HG02623 (cell line): Measurements from ENCODE around the gene ST6GAL1.
A peak's percentile ranks its signal among the peaks of the same experiment; 100 is the strongest.

Source experiments
- ATAC-seq: cut with Tn5 transposase; IDR thresholded peaks from one replicate; pipeline ENCODE4 v1.9.1; 2021; ENCODE audit warnings: moderate library complexity; ENCODE audit not compliant: unreplicated experiment

Gene ST6GAL1

GRCh38 chr3:187072102-187072501 lies 141.8 kb downstream of the ST6GAL1 start:
- no peak for ATAC-seq

DNA sequence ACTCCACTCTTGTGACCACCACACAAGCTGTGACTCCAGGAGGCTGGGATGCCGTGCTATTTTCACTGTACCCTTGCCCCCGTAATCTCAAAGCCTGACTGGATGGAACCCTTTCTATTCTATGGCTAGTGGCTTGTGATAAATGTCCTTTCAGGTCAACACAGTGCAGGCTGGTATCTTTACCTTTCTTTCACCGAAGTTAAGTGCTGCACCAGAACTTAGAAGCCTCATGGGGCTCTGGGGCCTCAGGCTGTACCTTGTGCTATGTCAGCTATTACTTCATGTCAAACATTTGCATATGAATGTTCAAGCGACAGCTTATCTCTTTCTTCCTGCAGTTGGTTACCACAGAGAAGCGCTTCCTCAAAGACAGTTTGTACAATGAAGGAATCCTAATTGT lies 142.2 kb downstream of the ST6GAL1 start:
- no peak for ATAC-seq

DNA sequence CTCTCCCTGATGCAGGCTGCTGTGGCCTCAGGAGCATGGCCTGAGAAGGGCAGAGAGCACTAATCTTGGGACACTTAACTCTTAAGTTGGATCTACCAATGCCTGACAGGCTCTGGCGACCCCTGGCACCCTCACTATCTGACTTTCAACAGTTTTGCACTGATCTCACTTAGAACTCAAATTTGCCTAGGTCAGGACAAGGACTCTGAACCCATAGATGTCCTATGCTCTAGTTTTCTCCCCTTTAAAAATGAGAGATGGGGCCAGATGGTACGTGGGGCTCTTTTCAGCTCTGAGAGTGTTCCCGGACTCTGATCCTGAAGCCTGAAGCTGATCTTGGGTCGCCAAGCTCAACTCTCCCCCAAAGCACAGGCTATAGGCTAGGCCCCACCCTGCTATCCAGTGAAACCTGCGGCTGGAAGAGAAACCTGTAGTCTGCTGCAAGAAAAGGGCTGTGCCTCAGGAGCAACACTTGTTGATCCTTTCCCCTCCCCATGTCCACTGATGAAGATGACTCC lies 143.3 kb downstream of the ST6GAL1 start:
- no peak for ATAC-seq

DNA sequence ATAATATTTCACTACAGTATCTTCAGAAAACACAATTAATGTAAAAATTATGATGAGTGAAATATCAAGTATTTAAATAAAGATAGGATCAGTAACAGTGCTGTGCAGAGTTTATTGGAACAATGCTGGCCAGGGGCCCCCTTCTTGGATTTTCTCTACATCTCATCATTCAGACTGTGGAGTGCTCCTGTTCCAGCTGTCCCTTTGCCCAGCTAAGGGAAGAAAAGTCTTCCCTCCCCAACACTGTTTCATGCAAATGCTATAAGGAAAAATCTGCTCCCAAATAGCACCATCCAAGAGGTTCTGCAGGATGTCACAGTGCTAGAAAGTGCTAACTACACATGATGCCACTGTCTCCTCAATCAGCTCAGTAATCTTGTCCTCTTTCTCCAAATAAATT lies 144.5 kb downstream of the ST6GAL1 start:
- no peak for ATAC-seq

DNA sequence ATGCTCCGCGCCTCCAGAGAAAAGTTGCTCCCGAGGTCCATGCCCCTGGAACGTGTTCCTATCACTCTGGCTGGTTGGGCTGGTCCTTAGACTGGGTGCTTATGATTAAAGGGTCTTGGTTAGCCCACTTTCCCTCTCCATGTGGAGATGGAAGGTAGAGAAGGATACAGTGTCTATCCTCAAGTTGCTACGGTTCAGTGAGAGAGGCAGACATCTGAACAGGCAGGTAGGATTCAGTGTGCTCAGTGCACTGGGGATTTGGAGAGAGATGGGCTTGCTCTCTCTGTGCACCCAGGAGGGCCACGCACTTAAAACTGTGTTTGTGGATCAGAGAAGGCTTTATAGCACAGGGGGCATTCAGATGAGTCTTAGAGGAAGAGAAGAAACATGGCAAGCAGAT lies 146.0 kb downstream of the ST6GAL1 start:
- ATAC-seq = no peak

DNA sequence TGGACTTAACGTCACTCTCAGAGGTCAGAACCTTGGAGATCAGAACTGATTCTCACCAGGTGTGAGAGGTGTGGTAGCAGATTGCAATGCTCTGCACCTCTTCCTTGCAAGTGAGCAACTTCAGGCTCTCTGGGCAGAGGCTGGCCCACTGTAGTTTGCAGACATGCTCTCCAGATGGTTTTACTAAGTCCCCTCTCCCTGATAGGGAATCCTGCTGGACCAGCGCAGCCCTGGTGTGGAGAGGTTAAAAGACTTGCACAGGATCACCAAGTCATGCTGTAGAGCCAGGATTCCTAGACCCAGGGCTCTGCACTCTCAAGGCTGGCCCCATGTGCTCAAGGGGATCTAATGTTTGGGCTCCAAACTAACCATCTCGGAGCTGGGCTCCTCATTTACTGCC lies 146.8 kb downstream of the ST6GAL1 start:
- no peak for ATAC-seq

- ATAC-seq = no peak
Observed at GRCh38 chr3:187077537-187077936, 147.2 kb downstream of the ST6GAL1 start.

- no peak for ATAC-seq
Observed at GRCh38 chr3:187079090-187080022, 149.0 kb downstream of the ST6GAL1 start.

GRCh38 chr3:187080799-187081450 lies 150.6 kb downstream of the ST6GAL1 start:
- no peak for ATAC-seq

GRCh38 chr3:187082758-187083375 lies 152.5 kb downstream of the ST6GAL1 start:
- no peak for ATAC-seq

DNA sequence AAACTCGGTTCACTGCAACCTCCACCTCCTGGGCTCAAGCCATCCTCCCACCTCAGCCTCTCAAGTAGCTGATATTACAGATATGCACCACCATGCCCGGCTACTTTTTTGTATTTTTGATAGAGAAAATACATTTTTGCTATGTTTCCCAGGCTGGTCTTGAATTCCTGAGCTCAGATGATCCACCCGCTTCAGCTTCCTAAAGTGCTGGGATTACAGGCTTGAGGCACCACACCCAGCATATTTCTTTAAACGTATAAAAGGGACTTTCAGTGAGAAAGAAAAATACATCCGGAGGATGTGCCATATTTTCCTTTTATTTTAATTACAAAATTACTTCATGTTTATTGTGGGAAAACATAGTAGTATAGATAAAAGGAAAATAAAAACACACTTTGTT lies 153.8 kb downstream of the ST6GAL1 start:
- ATAC-seq = no peak

DNA sequence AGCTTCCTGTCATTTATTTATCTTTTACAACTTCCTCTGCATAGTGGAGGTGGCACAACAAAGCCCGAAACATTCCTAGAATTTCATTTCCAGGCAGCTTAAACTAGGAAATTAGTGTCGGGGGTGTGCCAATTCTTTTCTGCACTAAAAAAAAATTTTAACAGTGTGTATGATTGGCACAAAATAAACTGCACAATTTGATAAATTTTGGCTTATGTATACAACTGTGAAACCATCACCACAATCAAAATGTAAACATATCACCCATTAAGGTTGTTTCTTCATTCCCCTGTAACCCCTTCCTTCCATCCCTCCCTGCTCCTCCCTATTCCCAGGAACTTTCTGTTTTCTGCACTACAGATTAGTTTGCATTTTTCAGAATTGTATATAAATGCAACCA lies 154.3 kb downstream of the ST6GAL1 start:
- no peak for ATAC-seq

DNA sequence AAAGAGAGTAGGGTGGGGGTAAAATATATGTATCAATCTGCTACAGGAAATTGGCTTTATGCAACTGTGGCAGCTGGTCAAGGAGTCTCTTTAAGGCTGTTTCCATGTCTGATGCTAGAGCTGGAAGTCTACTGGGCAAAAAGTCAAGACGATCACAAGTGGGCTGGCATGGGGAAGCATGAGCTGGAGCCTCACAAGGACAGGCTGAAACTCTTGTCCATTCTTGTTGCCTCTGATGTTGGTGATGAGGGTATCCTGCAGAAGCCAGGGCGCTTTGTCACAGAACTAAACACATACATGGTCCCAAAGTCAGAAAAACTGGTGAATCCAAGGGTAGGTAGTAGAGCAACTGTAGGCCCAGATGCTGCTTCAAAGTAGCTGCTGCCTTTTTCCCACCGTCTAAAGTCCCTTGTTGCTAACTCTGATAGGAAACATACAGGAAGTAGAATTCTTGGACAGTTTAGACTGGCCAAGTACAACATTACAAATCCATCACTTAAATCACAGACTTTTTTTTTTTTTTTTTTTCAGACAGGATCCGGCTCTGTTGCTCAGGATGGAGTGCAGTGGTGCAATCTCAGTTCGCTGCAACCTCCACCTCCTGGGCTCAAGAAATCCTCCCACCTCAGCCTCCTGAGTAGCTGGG lies 154.8 kb downstream of the ST6GAL1 start:
- no peak for ATAC-seq

DNA sequence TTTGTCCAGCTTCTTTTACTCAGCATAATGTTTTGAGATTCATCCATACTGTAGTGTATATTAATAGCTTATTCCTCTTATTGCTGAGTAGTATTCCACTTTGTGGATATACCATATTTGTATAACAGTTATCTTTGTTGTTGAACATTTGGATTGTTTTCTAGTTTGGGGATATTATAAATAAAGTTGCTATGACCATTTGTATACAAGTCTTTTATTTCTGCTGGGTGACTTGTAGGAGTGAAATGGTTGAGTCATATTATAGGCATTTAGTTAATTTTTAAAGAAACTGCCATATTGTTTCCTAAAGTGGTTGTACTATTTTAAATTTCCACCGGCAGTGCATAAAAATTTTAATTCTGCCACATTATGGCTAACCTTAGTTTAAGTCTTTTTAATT lies 155.6 kb downstream of the ST6GAL1 start:
- ATAC-seq = no peak

DNA sequence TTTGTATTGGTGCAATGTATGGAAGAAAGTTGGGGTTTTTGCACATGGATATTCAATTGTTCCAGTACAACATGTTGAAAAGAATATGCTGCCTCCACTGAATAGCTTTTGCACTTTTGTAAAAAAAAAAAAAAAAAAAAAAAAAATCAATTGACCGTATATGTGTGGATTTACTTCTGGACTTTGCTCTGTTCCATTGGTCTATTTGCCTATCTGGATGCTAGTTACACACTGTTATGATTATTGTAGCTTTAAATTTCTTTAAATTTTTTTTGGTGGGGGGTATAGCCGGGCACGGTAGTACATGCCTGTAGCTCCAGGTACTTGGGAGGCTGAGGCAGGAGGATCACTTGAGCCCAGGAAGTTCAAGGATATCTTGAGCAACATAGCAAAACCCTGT lies 156.5 kb downstream of the ST6GAL1 start:
- ATAC-seq = no peak

- no peak for ATAC-seq
Observed at GRCh38 chr3:187088701-187089100, 158.4 kb downstream of the ST6GAL1 start.

DNA sequence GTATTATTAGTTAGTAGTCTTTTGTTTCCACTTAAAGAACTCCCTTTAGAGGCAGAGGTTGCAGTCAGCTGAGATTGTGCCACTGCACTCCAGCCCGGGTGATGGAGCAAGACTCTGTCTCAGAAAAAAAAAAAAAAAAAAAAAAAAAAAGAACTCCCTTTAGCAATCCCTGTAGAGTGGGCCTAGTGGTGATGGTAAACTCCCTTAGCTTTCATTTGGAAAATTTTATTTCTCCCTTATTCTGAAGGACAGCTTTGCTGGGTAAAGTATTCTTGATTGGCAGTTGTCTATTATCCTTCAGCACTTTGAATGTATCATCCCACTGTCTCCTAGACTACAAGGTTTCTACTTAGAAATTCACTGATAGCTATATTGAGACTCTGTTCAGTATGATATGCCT lies 163.0 kb downstream of the ST6GAL1 start:
- no peak for ATAC-seq

DNA sequence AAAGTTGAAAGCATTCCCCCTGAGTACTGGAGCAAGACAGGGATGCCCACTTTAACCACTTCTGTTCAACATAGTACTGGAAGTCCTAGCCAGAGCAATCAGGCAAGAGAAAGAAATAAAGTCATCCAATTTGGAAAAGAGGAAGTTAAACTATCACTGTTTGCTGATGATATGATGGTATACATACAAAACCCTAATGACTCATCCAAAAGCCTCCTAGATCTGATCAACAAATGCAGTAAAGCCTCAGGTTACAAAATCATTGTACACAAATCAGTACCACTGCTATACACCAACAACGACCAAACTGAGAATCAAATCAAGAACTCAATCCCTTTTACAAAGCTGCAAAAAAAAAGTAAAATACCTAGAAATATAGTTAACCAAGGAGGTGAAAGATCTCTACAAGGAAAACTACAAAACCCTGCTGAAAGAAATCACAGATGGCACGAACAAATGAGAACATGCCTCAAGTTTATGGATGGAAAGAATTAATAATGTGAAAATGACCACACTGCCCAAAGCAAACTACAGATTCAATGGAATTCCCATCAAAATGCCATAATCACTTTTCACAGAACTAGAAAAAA lies 168.7 kb downstream of the ST6GAL1 start:
- no peak for ATAC-seq

DNA sequence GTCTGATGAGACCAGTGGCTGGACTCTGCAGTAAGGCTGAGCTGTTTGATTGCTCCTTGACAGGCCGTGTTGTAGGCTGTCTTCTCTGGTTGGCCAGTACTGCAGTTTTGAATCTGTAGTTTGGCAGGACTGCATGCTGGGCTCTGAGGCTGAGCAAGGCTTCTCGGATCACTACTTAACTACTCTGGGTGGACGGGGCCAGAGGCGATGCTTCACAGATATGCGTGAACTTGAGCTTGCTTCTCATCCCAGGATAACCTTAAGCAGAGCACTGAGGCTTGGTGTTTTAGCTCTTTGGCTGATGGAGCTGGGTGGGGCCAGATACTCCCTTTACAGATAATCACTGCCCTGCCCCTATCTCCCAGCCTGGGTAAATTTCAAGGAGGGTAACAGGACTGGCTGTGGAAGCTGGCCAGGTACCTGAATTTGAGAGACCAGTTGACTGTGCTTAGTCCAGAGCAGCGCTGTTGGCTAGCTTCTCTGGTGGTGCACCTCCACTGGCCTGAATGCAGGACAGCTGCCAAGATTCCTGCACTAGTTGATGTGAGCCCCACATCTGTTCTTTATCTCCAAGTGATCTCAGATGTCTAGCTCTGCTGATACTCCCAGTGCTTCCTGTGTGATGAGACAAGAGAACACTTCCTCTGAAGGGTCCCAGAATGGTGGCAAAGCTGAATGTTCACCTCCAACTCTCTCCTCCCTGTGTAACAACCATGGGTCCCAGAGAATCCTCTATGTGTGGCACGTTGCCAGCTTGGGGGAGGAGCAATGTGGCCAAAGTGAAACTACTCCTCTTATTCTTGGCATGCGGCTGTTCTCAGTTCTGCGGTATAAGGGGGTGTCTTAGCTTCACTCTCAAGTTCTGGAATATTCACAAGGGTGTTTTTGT lies 171.1 kb downstream of the ST6GAL1 start:
- peak; percentile 59 for ATAC-seq
